GM23338 (cell line): ENCODE measurements around the gene ETV1. TPM values are rescaled to one million over a fixed set of nuclear protein-coding genes. Genes with fewer than 3 reads are reported as not detected.

ENCODE experiments used
- ATAC-seq: fragments of 200-7000 bp; cut with Tn5 transposase; 3 replicates; pipeline ENCODE4 v1.9.1; 2020
- DNase-seq: peaks from one replicate; pipeline ENCODE4 v3.0.0-alpha.2; 2015; ENCODE audit warnings: low spot score
- H2AFZ ChIP-seq: fragments of 200-600 bp; sonication (generic); 2 replicates; pipeline ENCODE4 v1.8.0; 2016; ENCODE audit warnings: antibody characterized with exemption, mild to moderate bottlenecking, moderate library complexity
- H3F3A ChIP-seq: fragments of 200-600 bp; sonication (generic); replicated peaks from 2 replicates; pipeline ENCODE4 v1.8.0; 2017; ENCODE audit warnings: antibody characterized with exemption, mixed run types, low read depth
- H3K27ac ChIP-seq: fragments of 200-600 bp; sonication (generic); 2 replicates; pipeline ENCODE4 v1.6.1; 2016; ENCODE audit warnings: low read depth
- H3K27me3 ChIP-seq: fragments of 200-600 bp; sonication (generic); 2 replicates; pipeline ENCODE4 v1.8.0; 2016; ENCODE audit warnings: mild to moderate bottlenecking, mixed run types, moderate library complexity; ENCODE audit not compliant: insufficient read depth
- H3K36me3 ChIP-seq: fragments of 200-600 bp; sonication (generic); 2 replicates; pipeline ENCODE4 v1.8.0; 2016; ENCODE audit warnings: mild to moderate bottlenecking; ENCODE audit not compliant: insufficient read depth
- H3K4me1 ChIP-seq: fragments of 200-600 bp; sonication (generic); 2 replicates; pipeline ENCODE4 v1.8.0; 2016; ENCODE audit warnings: mild to moderate bottlenecking, moderate library complexity; ENCODE audit not compliant: insufficient read depth
- H3K4me2 ChIP-seq: fragments of 200-600 bp; sonication (generic); 2 replicates; pipeline ENCODE4 v1.7.1; 2017; ENCODE audit warnings: mixed run types
- H3K4me3 ChIP-seq: fragments of 200-600 bp; sonication (generic); 2 replicates; pipeline ENCODE4 v1.6.1; 2016; ENCODE audit warnings: mixed run types
- H3K79me2 ChIP-seq: fragments of 200-600 bp; sonication (generic); replicated peaks from 2 replicates; pipeline ENCODE4 v1.8.0; 2017; ENCODE audit warnings: mild to moderate bottlenecking; ENCODE audit not compliant: insufficient read depth
- H3K9me2 ChIP-seq: fragments of 200-600 bp; sonication (generic); 2 replicates; pipeline ENCODE4 v1.8.0; 2017; ENCODE audit not compliant: insufficient read depth
- H4K20me1 ChIP-seq: fragments of 200-600 bp; sonication (generic); replicated peaks from 2 replicates; pipeline ENCODE4 v1.8.0; 2017; ENCODE audit warnings: mild to moderate bottlenecking; ENCODE audit not compliant: insufficient read depth
- H3K27ac Mint-ChIP-seq: 2 replicates; pipeline ENCODE4 v1.8.0; 2020; ENCODE audit warnings: inconsistent platforms, mild to moderate bottlenecking, moderate library complexity, mixed read lengths
- H3K27me3 Mint-ChIP-seq: 3 replicates; pipeline ENCODE4 v1.8.0; 2022; ENCODE audit warnings: low read depth, mild to moderate bottlenecking, moderate library complexity, mixed read lengths, inconsistent platforms; ENCODE audit not compliant: insufficient read depth, poor library complexity
- H3K36me3 Mint-ChIP-seq: 3 replicates; pipeline ENCODE4 v1.8.0; 2021; ENCODE audit warnings: low read depth, mild to moderate bottlenecking, inconsistent platforms, moderate library complexity, mixed read lengths
- H3K4me1 Mint-ChIP-seq: 3 replicates; pipeline ENCODE4 v1.8.0; 2020; ENCODE audit warnings: mild to moderate bottlenecking, inconsistent platforms, mixed read lengths
- H3K4me3 Mint-ChIP-seq: 3 replicates; pipeline ENCODE4 v1.8.0; 2021; ENCODE audit warnings: moderate library complexity, mild to moderate bottlenecking, inconsistent platforms, mixed read lengths
- H3K9me3 Mint-ChIP-seq: 3 replicates; pipeline ENCODE4 v1.8.0; 2020; ENCODE audit warnings: moderate library complexity, mild to moderate bottlenecking, inconsistent platforms, mixed read lengths
- CREB1 ChIP-seq: fragments of 250-450 bp; sonication (Bioruptor Pico); IDR thresholded peaks from 2 replicates; pipeline ENCODE4 v1.5.0; 2020; ENCODE audit warnings: low read depth, mild to moderate bottlenecking, moderate library complexity
- EZH2 ChIP-seq: fragments of 200-600 bp; sonication (generic); IDR thresholded peaks from one replicate; pipeline ENCODE4 v1.8.0; 2017; ENCODE audit warnings: antibody characterized with exemption, mild to moderate bottlenecking, low read depth; ENCODE audit not compliant: unreplicated experiment
- JUNB ChIP-seq: IDR thresholded peaks from one replicate; pipeline ENCODE4 v1.6.1; 2016; ENCODE audit warnings: antibody characterized with exemption; ENCODE audit not compliant: unreplicated experiment
- NANOG ChIP-seq: IDR thresholded peaks from 2 replicates; pipeline ENCODE4 v1.6.1; 2016; ENCODE audit warnings: antibody characterized with exemption, borderline replicate concordance
- POLR2AphosphoS5 ChIP-seq: IDR thresholded peaks from 2 replicates; pipeline ENCODE4 v1.6.1; 2016; ENCODE audit warnings: antibody characterized with exemption, low read depth
- REST ChIP-seq: IDR thresholded peaks from one replicate; pipeline ENCODE4 v1.6.1; 2018; ENCODE audit warnings: antibody characterized with exemption; ENCODE audit not compliant: unreplicated experiment
- STAT1 ChIP-seq: IDR thresholded peaks from one replicate; pipeline ENCODE4 v1.6.1; 2016; ENCODE audit warnings: antibody characterized with exemption; ENCODE audit not compliant: unreplicated experiment
- ZNF114 ChIP-seq: fragments of 250-450 bp; sonication (Bioruptor Pico); IDR thresholded peaks from 2 replicates; pipeline ENCODE4 v1.5.0; 2020; ENCODE audit warnings: mild to moderate bottlenecking, moderate library complexity
- polyA plus RNA-seq: library from polyadenylated mRNA; unstranded; fragments of >200 nt; fragmentation: Nextera tagmentation; extraction: Ambion mirVana; gene quantifications from 2 replicates; pipeline ENCODE4 v1.2.1, GENCODE V29; 2016
- total RNA-seq: library from RNA; depleted of rRNA; stranded (reverse); fragments of >200 nt; shearing (Covaris generic); gene quantifications from 2 replicates; pipeline ENCODE4 v1.2.3, GENCODE V29; 2014
- TF ChIP-seq, protein P1 (sequence below), 2 experiments: fragments of 200-600 bp in 1 of 2; sonication (generic) in 1 of 2; conservative IDR thresholded peaks; 2 replicates each; pipeline versions ENCODE4 v1.5.1 to v1.6.1; 2016 to 2017; ENCODE audit warnings: antibody characterized with exemption in 2 of 2, low read depth in 2 of 2, mild to moderate bottlenecking in 2 of 2, moderate library complexity in 1 of 2

ETV1 gene
- total and polyA plus RNA-seq, 2 experiments from 2014 or later = 49.4 to 61.9 TPM

DNA sequence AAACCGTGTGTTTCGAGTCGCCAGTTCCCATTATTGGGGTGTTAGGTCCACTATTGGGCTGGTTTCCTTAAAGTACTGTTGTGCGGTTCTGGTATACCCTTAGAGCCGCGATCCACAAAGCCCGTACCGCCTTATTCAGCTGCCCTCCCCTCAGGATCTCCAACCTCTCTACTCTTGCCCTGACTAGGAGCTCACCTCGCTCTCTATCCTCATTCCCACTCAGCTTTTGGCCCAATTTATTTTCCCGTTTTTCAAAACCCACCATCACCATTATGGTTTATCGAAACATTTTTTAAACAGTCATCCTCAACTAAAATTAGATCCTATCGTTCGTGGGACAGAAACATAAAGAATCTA lies 461 bp upstream of the ETV1 start (continued):
- no peak for TF ChIP-seq ZNF114

GRCh38 chr7:13988731-13989125 lies 738 bp downstream of the ETV1 start:
- ATAC-seq = peak; percentile 1; the same call in 1 of the 3 replicates
- DNase-seq = peak; percentile 69
- Mint-ChIP-seq H3K36me3 (peaks cover 10% of the 10 kb centered on the region; the same call in 2 of the 3 replicates), H3K4me3 (no peak overlapping the region), H3K27me3 (no peaks in the 10 kb centered on the region), H3K27ac (no peak overlapping the region), H3K9me3 (no peaks in the 10 kb centered on the region), H3K4me1 (peaks cover 24% of the 10 kb centered on the region)
- Histone ChIP-seq H3K4me3 (peak overlapping the region; percentile 67), H3K36me3 (no peaks in the 10 kb centered on the region), H3K9me2 (no peaks in the 10 kb centered on the region), H3F3A (peaks cover 2% of the 10 kb centered on the region; the same call in 1 of the 2 replicates), H3K27me3 (no peaks in the 10 kb centered on the region), H3K79me2 (peaks cover 37% of the 10 kb centered on the region), H3K4me1 (peaks cover 42% of the 10 kb centered on the region), H3K4me2 (peak overlapping the region; percentile 93), H2AFZ (peak overlapping the region; percentile 19; the same call in 1 of the 2 replicates), H3K27ac (peak overlapping the region; percentile 99), H4K20me1 (no peaks in the 10 kb centered on the region)
- TF ChIP-seq CREB1 (CRISPR knock-in tag) (no peak), JUNB (no peak), POLR2AphosphoS5 (0 out of 2 replicates have a peak, but pooled peaks have one; percentile 26)

DNA sequence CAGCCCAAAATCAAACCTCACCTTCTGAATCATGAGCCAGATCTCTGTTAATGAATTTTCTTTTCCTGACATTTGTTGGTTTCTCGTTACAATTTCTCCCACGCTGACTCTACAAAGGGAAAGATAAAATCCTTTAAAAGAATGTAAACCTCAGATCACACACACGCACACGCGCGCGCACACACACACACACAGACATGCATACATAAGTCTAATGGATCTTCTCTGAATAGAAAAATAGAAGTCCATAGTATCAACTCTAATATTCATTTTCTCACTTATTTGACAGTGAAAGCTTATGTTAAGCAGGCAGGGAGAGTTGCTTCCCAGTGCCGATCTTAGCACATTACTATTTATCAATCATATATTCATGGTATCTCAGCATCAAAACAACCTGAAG lies 1.4 kb downstream of the ETV1 start:
- no peaks in the 10 kb centered on the region for H3K9me2 ChIP-seq
- peaks cover 2% of the 10 kb centered on the region; the same call in 1 of the 2 replicates for H3F3A ChIP-seq
- peaks cover 43% of the 10 kb centered on the region for H3K79me2 ChIP-seq
- peak overlapping the region; percentile 99; the same call in 1 of the 2 replicates for H3K27ac ChIP-seq
- peak overlapping the region; percentile 93 for H3K4me2 ChIP-seq
- peaks cover 10% of the 10 kb centered on the region; the same call in 2 of the 3 replicates for H3K36me3 Mint-ChIP-seq
- H3K36me3 ChIP-seq = no peaks in the 10 kb centered on the region
- H3K27ac Mint-ChIP-seq = no peak overlapping the region
- ATAC-seq (no peak), DNase-seq (no peak)
- H3K27me3 Mint-ChIP-seq = no peaks in the 10 kb centered on the region
- H3K4me3 ChIP-seq = peak overlapping the region; percentile 67
- H3K4me1 ChIP-seq = peaks cover 46% of the 10 kb centered on the region
- H2AFZ ChIP-seq = no peak overlapping the region
- no peaks in the 10 kb centered on the region for H3K27me3 ChIP-seq
- no peaks in the 10 kb centered on the region for H4K20me1 ChIP-seq
- peaks cover 25% of the 10 kb centered on the region for H3K4me1 Mint-ChIP-seq
- no peaks in the 10 kb centered on the region for H3K9me3 Mint-ChIP-seq
- H3K4me3 Mint-ChIP-seq = no peak overlapping the region
- TF ChIP-seq ZNF114 (no peak), CREB1 (CRISPR knock-in tag) (no peak), JUNB (no peak), NANOG (no peak), POLR2AphosphoS5 (no peak), EZH2 (no peak), STAT1 (no peak), REST (no peak)
- TF ChIP-seq, protein P1, sequence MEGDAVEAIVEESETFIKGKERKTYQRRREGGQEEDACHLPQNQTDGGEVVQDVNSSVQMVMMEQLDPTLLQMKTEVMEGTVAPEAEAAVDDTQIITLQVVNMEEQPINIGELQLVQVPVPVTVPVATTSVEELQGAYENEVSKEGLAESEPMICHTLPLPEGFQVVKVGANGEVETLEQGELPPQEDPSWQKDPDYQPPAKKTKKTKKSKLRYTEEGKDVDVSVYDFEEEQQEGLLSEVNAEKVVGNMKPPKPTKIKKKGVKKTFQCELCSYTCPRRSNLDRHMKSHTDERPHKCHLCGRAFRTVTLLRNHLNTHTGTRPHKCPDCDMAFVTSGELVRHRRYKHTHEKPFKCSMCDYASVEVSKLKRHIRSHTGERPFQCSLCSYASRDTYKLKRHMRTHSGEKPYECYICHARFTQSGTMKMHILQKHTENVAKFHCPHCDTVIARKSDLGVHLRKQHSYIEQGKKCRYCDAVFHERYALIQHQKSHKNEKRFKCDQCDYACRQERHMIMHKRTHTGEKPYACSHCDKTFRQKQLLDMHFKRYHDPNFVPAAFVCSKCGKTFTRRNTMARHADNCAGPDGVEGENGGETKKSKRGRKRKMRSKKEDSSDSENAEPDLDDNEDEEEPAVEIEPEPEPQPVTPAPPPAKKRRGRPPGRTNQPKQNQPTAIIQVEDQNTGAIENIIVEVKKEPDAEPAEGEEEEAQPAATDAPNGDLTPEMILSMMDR (conservative IDR thresholded peaks at IDR 0.05; ENCODE audit: low read depth in 2 of 2) = no peak
